ENCODE measurements around the gene CACNA2D4.

DNA sequence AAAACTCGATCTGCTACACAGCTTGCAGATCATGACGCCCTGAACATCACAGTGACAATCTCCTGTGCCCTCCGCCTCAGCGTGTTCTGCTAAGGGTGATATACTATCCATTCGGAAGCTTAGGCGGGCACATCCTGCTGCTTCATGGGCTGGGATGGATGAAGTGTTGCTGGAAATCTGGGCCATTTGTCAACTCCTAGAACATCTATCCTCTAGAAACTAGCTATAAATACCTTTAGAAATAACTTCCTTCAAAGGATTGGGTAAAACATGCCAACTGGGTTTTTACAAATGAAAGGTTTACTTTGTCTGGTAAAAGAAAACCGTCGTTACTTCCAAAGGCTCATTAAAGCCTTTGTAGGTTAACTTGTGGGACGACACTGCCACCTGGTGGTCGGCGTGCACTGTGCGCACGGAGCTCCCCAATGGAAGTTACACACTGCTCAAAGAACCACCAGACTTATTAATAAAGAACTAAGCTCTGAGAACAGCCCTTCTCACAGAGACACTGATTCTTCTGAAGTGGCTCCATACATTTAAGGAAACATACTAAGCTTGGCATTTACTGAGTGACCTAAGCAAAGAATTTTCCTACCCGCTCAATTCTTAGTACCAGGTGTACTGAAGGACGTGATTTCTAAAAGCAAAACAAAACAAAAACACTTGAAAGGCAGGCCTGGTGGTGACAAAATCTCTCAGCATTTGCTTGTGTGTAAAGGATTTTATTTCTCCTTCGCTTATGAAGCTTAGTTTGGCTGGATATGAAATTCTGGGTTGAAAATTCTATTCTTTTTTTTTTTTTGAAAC is 21.6 kb upstream of the CACNA2D4 start:
- TF ChIP-seq EZH2 (IDR thresholded peaks at IDR 0.05) (no peak), CTCF (IDR thresholded peaks at IDR 0.05 in 2 of 3, conservative IDR thresholded peaks at IDR 0.05 in 1 of 3; ENCODE audit: borderline replicate concordance in 1 of 3, insufficient read depth in 1 of 3, low read depth in 2 of 3, low read length in 2 of 3) (peak; percentile 78 to 98 (median 89); a peak in 5 of 6 replicates), EZH2phosphoT487 (IDR thresholded peaks at IDR 0.05; ENCODE audit: borderline replicate concordance) (no peak), POLR2AphosphoS5 (IDR thresholded peaks at IDR 0.05; ENCODE audit: low read depth, low read length) (no peak), POLR2A (IDR thresholded peaks at IDR 0.05; ENCODE audit: borderline replicate concordance, extremely low read depth, insufficient read depth, insufficient read length) (no peak), ZNF274 (IDR thresholded peaks at IDR 0.05; ENCODE audit: low read depth, low read length) (no peak), YY1 (IDR thresholded peaks at IDR 0.05; ENCODE audit: extremely low read depth, insufficient replicate concordance, low read depth, low read length) (no peak)
- TF ChIP-seq, protein P1, sequence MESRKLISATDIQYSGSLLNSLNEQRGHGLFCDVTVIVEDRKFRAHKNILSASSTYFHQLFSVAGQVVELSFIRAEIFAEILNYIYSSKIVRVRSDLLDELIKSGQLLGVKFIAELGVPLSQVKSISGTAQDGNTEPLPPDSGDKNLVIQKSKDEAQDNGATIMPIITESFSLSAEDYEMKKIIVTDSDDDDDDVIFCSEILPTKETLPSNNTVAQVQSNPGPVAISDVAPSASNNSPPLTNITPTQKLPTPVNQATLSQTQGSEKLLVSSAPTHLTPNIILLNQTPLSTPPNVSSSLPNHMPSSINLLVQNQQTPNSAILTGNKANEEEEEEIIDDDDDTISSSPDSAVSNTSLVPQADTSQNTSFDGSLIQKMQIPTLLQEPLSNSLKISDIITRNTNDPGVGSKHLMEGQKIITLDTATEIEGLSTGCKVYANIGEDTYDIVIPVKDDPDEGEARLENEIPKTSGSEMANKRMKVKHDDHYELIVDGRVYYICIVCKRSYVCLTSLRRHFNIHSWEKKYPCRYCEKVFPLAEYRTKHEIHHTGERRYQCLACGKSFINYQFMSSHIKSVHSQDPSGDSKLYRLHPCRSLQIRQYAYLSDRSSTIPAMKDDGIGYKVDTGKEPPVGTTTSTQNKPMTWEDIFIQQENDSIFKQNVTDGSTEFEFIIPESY (IDR thresholded peaks at IDR 0.05; ENCODE audit: extremely low read depth, insufficient replicate concordance, low read length): no peak
